Vagina (tissue), 2 donors: Measurements from ENCODE around the gene CAMTA2. TPM values are rescaled to one million over a fixed set of nuclear protein-coding genes. Genes with fewer than 3 reads are reported as not detected.

Source experiments
- DNase-seq, 2 donors: peaks; one replicate each; pipeline ENCODE4 v3.0.0-alpha.2; 2017; ENCODE audit errors: extremely low spot score in 2 of 2
- H3K27ac ChIP-seq: fragments of 200-600 bp; sonication (generic); one replicate; pipeline ENCODE4 v1.5.1; 2019
- H3K27me3 ChIP-seq: fragments of 200-600 bp; sonication (generic); one replicate; pipeline ENCODE4 v1.5.1; 2019
- H3K36me3 ChIP-seq, 2 donors: fragments of 200-600 bp; sonication (generic); one replicate each; pipeline ENCODE4 v1.5.1; 2017 to 2019
- H3K4me1 ChIP-seq: fragments of 200-600 bp; sonication (generic); one replicate; pipeline ENCODE4 v1.5.1; 2019
- H3K4me3 ChIP-seq, 2 donors: fragments of 200-600 bp; sonication (generic); 1 replicate in 1 of 2; 2 replicates in 1 of 2; pipeline ENCODE4 v1.5.1; 2016 to 2019
- H3K9me3 ChIP-seq: fragments of 200-600 bp; sonication (generic); one replicate; pipeline ENCODE4 v1.5.1; 2019
- POLR2A ChIP-seq, 2 donors: fragments of 450-650 bp; IDR thresholded peaks; one replicate each; pipeline ENCODE4 v1.6.1; 2017; ENCODE audit warnings: antibody characterized with exemption in 2 of 2, mild to moderate bottlenecking in 2 of 2, moderate library complexity in 2 of 2
- POLR2AphosphoS5 ChIP-seq, 2 donors: sonication (generic); formaldehyde crosslinking; IDR thresholded peaks; one replicate each; pipeline ENCODE4 v1.9.0; 2017; ENCODE audit warnings: antibody characterized with exemption in 2 of 2, mild to moderate bottlenecking in 2 of 2, low read depth in 1 of 2; ENCODE audit not compliant: insufficient read depth in 1 of 2
- intact Hi-C: fragments of 100-400 bp; cut with DNase I; formaldehyde crosslinking; loops from one replicate; pipeline ENCODE4 v1.15.1; 2023
- total RNA-seq: library from RNA; depleted of rRNA; stranded (reverse); fragments of >200 nt; gene quantifications from one replicate; pipeline ENCODE4 v1.2.3, GENCODE V29; 2016
- TF ChIP-seq, protein P1 (sequence below), 3 experiments: fragments of 450-650 bp in 2 of 3; fragments of 200-600 bp in 1 of 3; sonication (generic) in 1 of 3; IDR thresholded peaks; one replicate each; pipeline ENCODE4 v1.5.1; 2017 to 2019; ENCODE audit warnings: antibody characterized with exemption in 3 of 3, mild to moderate bottlenecking in 2 of 3, moderate library complexity in 2 of 3

CAMTA2 gene
- total RNA-seq, 1 donor from 2014 or later: 36.3 TPM

DNA sequence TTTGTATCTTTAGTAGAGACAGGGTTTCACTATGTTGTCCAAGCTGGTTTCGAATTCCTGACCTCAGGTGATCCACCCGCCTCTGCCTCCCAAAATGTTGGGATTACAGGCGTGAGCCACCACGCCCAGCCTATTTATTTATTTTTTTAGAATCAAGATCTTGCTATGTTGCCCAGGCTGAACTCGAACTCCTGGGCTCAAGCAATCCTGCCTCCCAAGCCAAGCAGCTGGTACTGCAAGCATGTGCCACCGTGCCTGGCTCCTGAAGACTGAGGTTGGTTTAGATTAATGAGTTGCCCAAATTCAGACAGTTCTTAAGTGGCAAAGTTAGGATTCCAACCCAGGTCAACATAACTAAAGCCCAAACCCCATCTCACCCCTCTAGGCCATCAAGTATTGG lies 39.8 kb upstream of the CAMTA2 start:
- Histone ChIP-seq H3K27ac (no peak overlapping the region), H3K4me3 (no peak overlapping the region), H3K9me3 (no peaks in the 10 kb centered on the region), H3K27me3 (no peaks in the 10 kb centered on the region), H3K36me3 (peaks cover 0 to 18% of the 10 kb centered on the region in 2 donors), H3K4me1 (peaks cover 8% of the 10 kb centered on the region)
- TF ChIP-seq POLR2AphosphoS5 (IDR thresholded peaks at IDR 0.05; ENCODE audit: insufficient read depth in 1 of 2, low read depth in 1 of 2) (no peak), POLR2A (IDR thresholded peaks at IDR 0.05) (no peak)
- TF ChIP-seq, protein P1, sequence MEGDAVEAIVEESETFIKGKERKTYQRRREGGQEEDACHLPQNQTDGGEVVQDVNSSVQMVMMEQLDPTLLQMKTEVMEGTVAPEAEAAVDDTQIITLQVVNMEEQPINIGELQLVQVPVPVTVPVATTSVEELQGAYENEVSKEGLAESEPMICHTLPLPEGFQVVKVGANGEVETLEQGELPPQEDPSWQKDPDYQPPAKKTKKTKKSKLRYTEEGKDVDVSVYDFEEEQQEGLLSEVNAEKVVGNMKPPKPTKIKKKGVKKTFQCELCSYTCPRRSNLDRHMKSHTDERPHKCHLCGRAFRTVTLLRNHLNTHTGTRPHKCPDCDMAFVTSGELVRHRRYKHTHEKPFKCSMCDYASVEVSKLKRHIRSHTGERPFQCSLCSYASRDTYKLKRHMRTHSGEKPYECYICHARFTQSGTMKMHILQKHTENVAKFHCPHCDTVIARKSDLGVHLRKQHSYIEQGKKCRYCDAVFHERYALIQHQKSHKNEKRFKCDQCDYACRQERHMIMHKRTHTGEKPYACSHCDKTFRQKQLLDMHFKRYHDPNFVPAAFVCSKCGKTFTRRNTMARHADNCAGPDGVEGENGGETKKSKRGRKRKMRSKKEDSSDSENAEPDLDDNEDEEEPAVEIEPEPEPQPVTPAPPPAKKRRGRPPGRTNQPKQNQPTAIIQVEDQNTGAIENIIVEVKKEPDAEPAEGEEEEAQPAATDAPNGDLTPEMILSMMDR (IDR thresholded peaks at IDR 0.05): no peak
- intact Hi-C loops: no loop called here
- DNase-seq: no peak

DNA sequence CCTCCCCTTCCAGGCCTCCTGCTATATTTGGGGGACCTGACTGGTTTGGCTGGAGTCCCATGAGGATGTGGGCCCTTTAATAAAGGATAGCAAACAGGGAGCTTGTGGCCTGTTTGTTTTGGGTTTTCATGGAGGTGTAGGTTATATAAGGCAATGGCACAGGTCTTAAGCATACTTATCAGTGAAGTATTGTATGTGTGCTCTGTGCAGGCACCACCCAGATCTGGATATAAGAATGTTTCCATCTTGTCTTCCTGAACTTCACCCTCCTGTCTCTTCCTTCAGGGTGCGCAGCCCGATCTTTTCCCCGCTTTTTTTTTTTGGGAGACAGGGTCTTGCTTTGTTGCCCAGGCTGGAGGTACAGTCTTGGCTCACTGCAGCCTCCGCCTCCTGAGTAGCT lies 37.1 kb upstream of the CAMTA2 start:
- intact Hi-C loops: no loop called here
- peaks cover 0 to 44% of the 10 kb centered on the region in 2 donors for H3K36me3 ChIP-seq
- DNase-seq: no peak

DNA sequence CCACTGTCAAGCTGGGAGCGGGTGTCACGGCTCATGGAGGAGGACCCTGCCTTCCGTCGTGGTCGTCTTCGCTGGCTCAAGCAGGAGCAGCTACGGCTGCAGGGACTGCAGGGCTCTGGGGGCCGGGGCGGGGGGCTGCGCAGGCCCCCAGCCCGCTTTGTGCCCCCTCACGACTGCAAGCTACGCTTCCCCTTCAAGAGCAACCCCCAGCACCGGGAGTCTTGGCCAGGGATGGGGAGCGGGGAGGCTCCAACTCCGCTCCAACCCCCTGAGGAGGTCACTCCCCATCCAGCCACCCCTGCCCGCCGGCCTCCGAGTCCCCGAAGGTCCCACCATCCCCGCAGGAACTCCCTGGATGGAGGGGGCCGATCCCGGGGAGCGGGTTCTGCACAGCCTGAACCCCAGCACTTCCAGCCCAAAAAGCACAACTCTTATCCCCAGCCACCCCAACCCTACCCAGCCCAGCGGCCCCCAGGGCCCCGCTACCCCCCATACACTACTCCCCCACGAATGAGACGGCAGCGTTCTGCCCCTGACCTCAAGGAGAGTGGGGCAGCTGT lies 36.2 kb upstream of the CAMTA2 start:
- Histone ChIP-seq H3K4me1 (no peaks in the 10 kb centered on the region), H3K36me3 (peaks cover 0 to 53% of the 10 kb centered on the region in 2 donors), H3K4me3 (no peak overlapping the region), H3K9me3 (no peaks in the 10 kb centered on the region), H3K27me3 (no peaks in the 10 kb centered on the region), H3K27ac (no peak overlapping the region)
- intact Hi-C loops: no loop called here
- DNase-seq: no peak
- no peak for TF ChIP-seq POLR2AphosphoS5 (IDR thresholded peaks at IDR 0.05; ENCODE audit: insufficient read depth in 1 of 2, low read depth in 1 of 2)
- TF ChIP-seq, protein P1 (IDR thresholded peaks at IDR 0.05): no peak
- TF ChIP-seq POLR2A (IDR thresholded peaks at IDR 0.05): no peak

More for the DNA sequence above, 37.1 kb upstream of the CAMTA2 start:
- H3K27ac ChIP-seq: no peak overlapping the region
- H3K4me3 ChIP-seq: no peak overlapping the region
- no peaks in the 10 kb centered on the region for H3K27me3 ChIP-seq
- H3K4me1 ChIP-seq: no peaks in the 10 kb centered on the region
- TF ChIP-seq, protein P1 (IDR thresholded peaks at IDR 0.05): no peak
- TF ChIP-seq POLR2A (IDR thresholded peaks at IDR 0.05) (no peak), POLR2AphosphoS5 (IDR thresholded peaks at IDR 0.05; ENCODE audit: insufficient read depth in 1 of 2, low read depth in 1 of 2) (no peak)
- H3K9me3 ChIP-seq: no peaks in the 10 kb centered on the region

DNA sequence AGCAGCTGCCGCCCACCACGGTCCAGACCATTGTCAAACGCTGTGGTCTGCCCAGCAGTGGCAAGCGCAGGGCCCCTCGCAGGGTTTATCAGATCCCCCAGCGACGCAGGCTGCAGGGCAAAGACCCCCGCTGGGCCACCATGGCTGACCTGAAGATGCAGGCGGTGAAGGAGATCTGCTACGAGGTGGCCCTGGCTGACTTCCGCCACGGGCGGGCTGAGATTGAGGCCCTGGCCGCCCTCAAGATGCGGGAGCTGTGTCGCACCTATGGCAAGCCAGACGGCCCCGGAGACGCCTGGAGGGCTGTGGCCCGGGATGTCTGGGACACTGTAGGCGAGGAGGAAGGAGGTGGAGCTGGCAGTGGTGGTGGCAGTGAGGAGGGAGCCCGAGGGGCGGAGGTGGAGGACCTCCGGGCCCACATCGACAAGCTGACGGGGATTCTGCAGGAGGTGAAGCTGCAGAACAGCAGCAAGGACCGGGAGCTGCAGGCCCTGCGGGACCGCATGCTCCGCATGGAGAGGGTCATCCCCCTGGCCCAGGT lies 34.8 kb upstream of the CAMTA2 start:
- intact Hi-C loops: no loop called here
- Histone ChIP-seq H3K27ac (no peak overlapping the region), H3K4me1 (no peaks in the 10 kb centered on the region), H3K9me3 (no peaks in the 10 kb centered on the region), H3K36me3 (peaks cover 3 to 53% of the 10 kb centered on the region in 2 donors), H3K4me3 (no peak overlapping the region), H3K27me3 (no peaks in the 10 kb centered on the region)
- DNase-seq: peak in 1 of 2 donors; percentile 71
- TF ChIP-seq POLR2A (IDR thresholded peaks at IDR 0.05): no peak
- TF ChIP-seq, protein P1 (IDR thresholded peaks at IDR 0.05): no peak
- no peak for TF ChIP-seq POLR2AphosphoS5 (IDR thresholded peaks at IDR 0.05; ENCODE audit: insufficient read depth in 1 of 2, low read depth in 1 of 2)

DNA sequence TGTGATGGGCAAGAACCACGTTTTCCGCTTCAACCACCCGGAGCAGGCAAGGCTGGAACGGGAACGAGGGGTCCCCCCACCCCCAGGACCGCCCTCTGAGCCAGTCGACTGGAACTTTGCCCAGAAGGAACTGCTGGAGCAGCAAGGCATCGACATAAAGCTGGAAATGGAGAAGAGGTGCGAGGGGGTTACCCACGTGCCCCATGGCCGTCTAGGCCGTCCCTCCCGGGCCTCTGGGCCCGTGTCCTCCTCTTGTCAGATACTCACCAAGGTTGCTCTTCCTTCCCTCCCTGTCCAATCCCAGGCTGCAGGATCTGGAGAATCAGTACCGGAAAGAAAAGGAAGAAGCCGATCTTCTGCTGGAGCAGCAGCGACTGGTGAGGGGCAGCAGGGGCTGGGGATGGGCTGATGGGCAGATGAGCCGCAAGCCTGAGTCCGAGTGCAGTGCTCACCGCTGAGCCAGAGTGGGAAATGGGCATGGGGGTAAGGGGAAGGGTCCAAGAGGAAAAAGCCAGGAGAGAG lies 33.1 kb upstream of the CAMTA2 start:
- intact Hi-C loops: no loop called here
- Histone ChIP-seq H3K4me1 (no peaks in the 10 kb centered on the region), H3K36me3 (peaks cover 3 to 66% of the 10 kb centered on the region in 2 donors), H3K9me3 (no peaks in the 10 kb centered on the region), H3K27me3 (no peaks in the 10 kb centered on the region), H3K27ac (no peak overlapping the region), H3K4me3 (no peak overlapping the region)
- DNase-seq: no peak
- TF ChIP-seq, protein P1 (IDR thresholded peaks at IDR 0.05): no peak
- TF ChIP-seq POLR2A (IDR thresholded peaks at IDR 0.05): no peak
- TF ChIP-seq POLR2AphosphoS5 (IDR thresholded peaks at IDR 0.05; ENCODE audit: insufficient read depth in 1 of 2, low read depth in 1 of 2): no peak
